Stimulated activated naive CD8-positive, alpha-beta T cell treated with anti-CD3 and anti-CD28 coated beads, Interleukin-15, Interleukin-2, amounts not matched to agents 100 ng/mL and 50 ng/mL, for 24 hours (primary cell): ENCODE data around the gene GBP4.

Experiments used
- H3K27ac Mint-ChIP-seq: one replicate; pipeline ENCODE4 v1.8.0; 2021; ENCODE audit warnings: mild to moderate bottlenecking, mixed read lengths
- H3K27me3 Mint-ChIP-seq: one replicate; pipeline ENCODE4 v1.8.0; 2021; ENCODE audit warnings: mixed read lengths
- H3K36me3 Mint-ChIP-seq: one replicate; pipeline ENCODE4 v1.8.0; 2021; ENCODE audit warnings: low read depth, mixed read lengths
- H3K4me1 Mint-ChIP-seq: one replicate; pipeline ENCODE4 v1.8.0; 2021; ENCODE audit warnings: low read depth, mixed read lengths
- H3K4me3 Mint-ChIP-seq: one replicate; pipeline ENCODE4 v1.8.0; 2021; ENCODE audit warnings: mild to moderate bottlenecking, mixed read lengths
- H3K9me3 Mint-ChIP-seq: one replicate; pipeline ENCODE4 v1.8.0; 2021; ENCODE audit warnings: mixed read lengths

GBP4 gene

GRCh38 chr1:89149229-89149628, 49.5 kb downstream of the GBP4 start:
- H3K36me3 Mint-ChIP-seq = no peaks in the 10 kb centered on the region
- no peaks in the 10 kb centered on the region for H3K27me3 Mint-ChIP-seq
- no peak overlapping the region for H3K27ac Mint-ChIP-seq
- no peaks in the 10 kb centered on the region for H3K9me3 Mint-ChIP-seq
- no peak overlapping the region for H3K4me3 Mint-ChIP-seq
- peaks cover 9% of the 10 kb centered on the region for H3K4me1 Mint-ChIP-seq

GRCh38 chr1:89147678-89148658, 50.8 kb downstream of the GBP4 start:
- H3K4me3 Mint-ChIP-seq = no peak overlapping the region
- H3K4me1 Mint-ChIP-seq = peaks cover 9% of the 10 kb centered on the region
- no peaks in the 10 kb centered on the region for H3K9me3 Mint-ChIP-seq
- no peaks in the 10 kb centered on the region for H3K27me3 Mint-ChIP-seq
- H3K27ac Mint-ChIP-seq = no peak overlapping the region
- H3K36me3 Mint-ChIP-seq = no peaks in the 10 kb centered on the region

GRCh38 chr1:89146721-89147120, 52.0 kb downstream of the GBP4 start:
- no peak overlapping the region for H3K4me3 Mint-ChIP-seq
- no peaks in the 10 kb centered on the region for H3K36me3 Mint-ChIP-seq
- peaks cover 9% of the 10 kb centered on the region for H3K4me1 Mint-ChIP-seq
- H3K9me3 Mint-ChIP-seq = no peaks in the 10 kb centered on the region
- no peak overlapping the region for H3K27ac Mint-ChIP-seq
- no peaks in the 10 kb centered on the region for H3K27me3 Mint-ChIP-seq

- no peaks in the 10 kb centered on the region for H3K9me3 Mint-ChIP-seq
- no peaks in the 10 kb centered on the region for H3K27me3 Mint-ChIP-seq
- peaks cover 9% of the 10 kb centered on the region for H3K4me1 Mint-ChIP-seq
- H3K4me3 Mint-ChIP-seq = no peak overlapping the region
- no peak overlapping the region for H3K27ac Mint-ChIP-seq
- H3K36me3 Mint-ChIP-seq = no peaks in the 10 kb centered on the region
Measured at GRCh38 chr1:89143484-89143883, 55.3 kb downstream of the GBP4 start.

- no peaks in the 10 kb centered on the region for H3K36me3 Mint-ChIP-seq
- H3K27ac Mint-ChIP-seq = no peak overlapping the region
- H3K4me1 Mint-ChIP-seq = peaks cover 9% of the 10 kb centered on the region
- H3K27me3 Mint-ChIP-seq = no peaks in the 10 kb centered on the region
- H3K9me3 Mint-ChIP-seq = no peaks in the 10 kb centered on the region
- no peak overlapping the region for H3K4me3 Mint-ChIP-seq
Measured at GRCh38 chr1:89142160-89142559, 56.6 kb downstream of the GBP4 start.

GRCh38 chr1:89133747-89134146, 65.0 kb downstream of the GBP4 start:
- Mint-ChIP-seq H3K36me3 (no peaks in the 10 kb centered on the region), H3K9me3 (peaks cover 6% of the 10 kb centered on the region), H3K4me1 (peaks cover 18% of the 10 kb centered on the region), H3K27ac (no peak overlapping the region), H3K4me3 (no peak overlapping the region), H3K27me3 (no peaks in the 10 kb centered on the region)
